HG03439 (cell line): ENCODE measurements around the gene SYNCRIP.
"Not testable (repeated sequence)": the region's sequence is repeated elsewhere in the genome, so short reads cannot be mapped to it uniquely, and the experiment has no call there.

Source experiments
- ATAC-seq: cut with Tn5 transposase; IDR thresholded peaks from one replicate; pipeline ENCODE4 v1.9.1; 2021; ENCODE audit warnings: mild to moderate bottlenecking, moderate library complexity; ENCODE audit not compliant: unreplicated experiment

SYNCRIP gene

GRCh38 chr6:85670573-85670972, 27.9 kb upstream of the SYNCRIP start:
- no peak for ATAC-seq

- peak; percentile 92 for ATAC-seq
Observed at GRCh38 chr6:85669735-85670194, 27.1 kb upstream of the SYNCRIP start.

GRCh38 chr6:85662251-85662650, 19.6 kb upstream of the SYNCRIP start:
- ATAC-seq: no peak

GRCh38 chr6:85660181-85660611, 17.5 kb upstream of the SYNCRIP start:
- no peak for ATAC-seq

GRCh38 chr6:85650606-85651005, 7.9 kb upstream of the SYNCRIP start:
- no peak for ATAC-seq

- no peak for ATAC-seq
Observed at GRCh38 chr6:85644279-85644762, 1.6 kb upstream of the SYNCRIP start.

- peak; percentile 50 for ATAC-seq
Observed at GRCh38 chr6:85643537-85644278, 1.0 kb upstream of the SYNCRIP start.

GRCh38 chr6:85641897-85642773, 551 bp downstream of the SYNCRIP start:
- ATAC-seq: no peak

- no peak for ATAC-seq
Observed at GRCh38 chr6:85641522-85641896, 1.2 kb downstream of the SYNCRIP start.

GRCh38 chr6:85640821-85641220, 1.9 kb downstream of the SYNCRIP start:
- ATAC-seq: no peak

- ATAC-seq: no peak
Observed at GRCh38 chr6:85637579-85637978, 5.1 kb downstream of the SYNCRIP start.

- no peak for ATAC-seq
Observed at GRCh38 chr6:85632164-85632942, 10.3 kb downstream of the SYNCRIP start.

- not testable (repeated sequence) for ATAC-seq
Observed at GRCh38 chr6:85631117-85631516, 11.6 kb downstream of the SYNCRIP start.

- no peak for ATAC-seq
Observed at GRCh38 chr6:85628353-85628752, 14.3 kb downstream of the SYNCRIP start.

- ATAC-seq: no peak
Observed at GRCh38 chr6:85620308-85620707, 22.4 kb downstream of the SYNCRIP start.

GRCh38 chr6:85614780-85615179, 27.9 kb downstream of the SYNCRIP start:
- no peak for ATAC-seq

GRCh38 chr6:85612690-85613474, 29.8 kb downstream of the SYNCRIP start:
- no peak for ATAC-seq

- ATAC-seq: no peak
Observed at GRCh38 chr6:85610182-85610895, 32.3 kb downstream of the SYNCRIP start.

- no peak for ATAC-seq
Observed at GRCh38 chr6:85602100-85602499, 40.6 kb downstream of the SYNCRIP start.
